MM.1S (cell line): ENCODE measurements around the gene LRRC10.

Source experiments
- EZH2 ChIP-seq: fragments of 300-600 bp; sonication (generic); optimal IDR thresholded peaks from 2 replicates; pipeline ENCODE3; 2017; ENCODE audit warnings: low read depth, mild to moderate bottlenecking, antibody characterized with exemption, low read length, mixed read lengths
- TF ChIP-seq, protein P1 (sequence below): fragments of 300-600 bp; sonication (generic); IDR thresholded peaks from 2 replicates; pipeline ENCODE4 v1.5.1; 2016; ENCODE audit warnings: antibody characterized with exemption, low read length, mixed read lengths

DNA sequence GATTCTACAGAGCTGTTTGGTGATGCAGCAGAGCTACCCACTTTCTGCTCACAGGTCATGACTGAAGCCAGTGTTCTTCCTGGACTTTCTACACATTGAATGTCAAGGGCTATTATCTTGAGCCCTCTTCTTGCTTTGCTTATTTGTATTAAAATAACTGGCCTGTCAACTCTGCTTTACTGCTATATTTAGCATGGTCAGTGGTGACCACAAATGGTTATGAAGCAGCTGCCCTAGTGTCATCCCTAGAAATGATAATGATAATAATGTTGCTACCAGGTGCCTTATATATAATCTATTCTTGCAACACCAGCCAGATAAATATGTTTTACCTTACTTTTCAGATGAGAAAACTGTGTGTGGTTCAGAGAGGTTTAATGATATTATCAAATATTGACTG, 2.6 kb upstream of the LRRC10 start:
- TF ChIP-seq, protein P1, sequence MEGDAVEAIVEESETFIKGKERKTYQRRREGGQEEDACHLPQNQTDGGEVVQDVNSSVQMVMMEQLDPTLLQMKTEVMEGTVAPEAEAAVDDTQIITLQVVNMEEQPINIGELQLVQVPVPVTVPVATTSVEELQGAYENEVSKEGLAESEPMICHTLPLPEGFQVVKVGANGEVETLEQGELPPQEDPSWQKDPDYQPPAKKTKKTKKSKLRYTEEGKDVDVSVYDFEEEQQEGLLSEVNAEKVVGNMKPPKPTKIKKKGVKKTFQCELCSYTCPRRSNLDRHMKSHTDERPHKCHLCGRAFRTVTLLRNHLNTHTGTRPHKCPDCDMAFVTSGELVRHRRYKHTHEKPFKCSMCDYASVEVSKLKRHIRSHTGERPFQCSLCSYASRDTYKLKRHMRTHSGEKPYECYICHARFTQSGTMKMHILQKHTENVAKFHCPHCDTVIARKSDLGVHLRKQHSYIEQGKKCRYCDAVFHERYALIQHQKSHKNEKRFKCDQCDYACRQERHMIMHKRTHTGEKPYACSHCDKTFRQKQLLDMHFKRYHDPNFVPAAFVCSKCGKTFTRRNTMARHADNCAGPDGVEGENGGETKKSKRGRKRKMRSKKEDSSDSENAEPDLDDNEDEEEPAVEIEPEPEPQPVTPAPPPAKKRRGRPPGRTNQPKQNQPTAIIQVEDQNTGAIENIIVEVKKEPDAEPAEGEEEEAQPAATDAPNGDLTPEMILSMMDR: no peak
- no peak for TF ChIP-seq EZH2
